Activated T-cell treated with anti-CD3 and anti-CD28 coated beads, Interleukin-2, amount 50 U/mL, for 4 hours (primary cell): ENCODE data around the gene ST7. TPM values are rescaled to one million over a fixed set of nuclear protein-coding genes. Genes with fewer than 3 reads are reported as not detected.

ENCODE experiments used
- ATAC-seq, 2 donors: fragments of 200-7000 bp; cut with Tn5 transposase; one replicate each; pipeline ENCODE4 v1.10.0; 2021
- DNase-seq: peaks from one replicate; pipeline ENCODE4 v3.0.0-alpha.2; 2020
- H3K27me3 Mint-ChIP-seq: one replicate; pipeline ENCODE4 v1.8.0; 2021; ENCODE audit warnings: low read depth, mixed read lengths
- H3K36me3 Mint-ChIP-seq: one replicate; pipeline ENCODE4 v1.8.0; 2022; ENCODE audit warnings: mixed read lengths; ENCODE audit not compliant: insufficient read depth
- H3K4me1 Mint-ChIP-seq: one replicate; pipeline ENCODE4 v1.8.0; 2021; ENCODE audit warnings: low read depth, mixed read lengths
- H3K4me3 Mint-ChIP-seq: one replicate; pipeline ENCODE4 v1.8.0; 2021; ENCODE audit warnings: mild to moderate bottlenecking, moderate library complexity, mixed read lengths
- H3K9me3 Mint-ChIP-seq: one replicate; pipeline ENCODE4 v1.8.0; 2021; ENCODE audit warnings: mixed read lengths
- total RNA-seq, 3 donors: library from RNA; stranded (reverse); gene quantifications; one replicate each; pipeline ENCODE4 v1.2.1, GENCODE V29; 2021

The ST7 gene
- total RNA-seq, 3 donors from 2014 or later, result 7.7 to 10.5 (median 10.0) TPM

DNA sequence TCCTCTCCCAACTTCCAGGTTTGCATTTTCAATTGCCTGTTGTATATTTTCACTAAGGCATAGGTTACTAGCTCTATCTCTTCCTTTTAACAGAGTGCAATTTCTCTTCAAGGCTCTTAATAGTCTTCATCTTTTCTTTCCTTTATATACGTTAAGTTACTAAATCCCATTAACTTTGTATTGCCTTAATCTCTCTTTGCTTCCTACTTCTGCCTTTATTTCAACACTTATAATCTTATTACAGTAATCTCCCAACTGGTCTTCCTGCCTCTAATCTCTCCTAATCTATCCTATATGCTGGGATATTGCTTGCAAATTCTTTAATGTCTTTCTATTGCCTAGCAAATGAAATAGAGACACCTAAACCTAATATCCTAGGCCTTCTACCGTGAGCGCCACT, 26.1 kb downstream of the ST7 start:
- Mint-ChIP-seq H3K9me3 (no peaks in the 10 kb centered on the region), H3K36me3 (no peaks in the 10 kb centered on the region), H3K4me1 (no peaks in the 10 kb centered on the region), H3K4me3 (no peak overlapping the region), H3K27me3 (no peaks in the 10 kb centered on the region)
- ATAC-seq, result no peak
- no peak for DNase-seq

- no peaks in the 10 kb centered on the region for H3K4me1 Mint-ChIP-seq
- ATAC-seq (no peak), DNase-seq (no peak)
- no peaks in the 10 kb centered on the region for H3K27me3 Mint-ChIP-seq
- no peaks in the 10 kb centered on the region for H3K36me3 Mint-ChIP-seq
- H3K4me3 Mint-ChIP-seq, result no peak overlapping the region
- H3K9me3 Mint-ChIP-seq, result no peaks in the 10 kb centered on the region
These were observed 27.1 kb downstream of the ST7 start for GRCh38 chr7:116980354-116980753.

DNA sequence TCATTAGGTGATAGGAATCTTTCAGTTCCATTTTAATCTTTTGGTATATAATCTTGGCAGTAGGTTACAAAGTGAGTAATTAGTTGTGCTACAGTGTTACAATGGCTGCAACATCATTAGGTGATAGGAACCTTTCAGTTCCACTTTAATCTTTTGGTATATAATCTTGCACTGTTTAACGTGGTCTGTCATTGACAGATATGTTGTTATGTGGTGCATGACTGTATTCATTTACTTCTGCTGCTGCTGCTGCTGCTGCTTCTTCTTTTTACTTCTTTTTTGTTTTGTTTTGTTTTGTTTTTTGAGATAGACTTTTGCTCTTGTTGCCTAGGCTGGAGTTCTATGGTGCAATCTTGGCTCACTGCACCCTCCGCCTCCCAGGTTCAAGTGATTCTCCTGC, 28.6 kb downstream of the ST7 start:
- ATAC-seq, result no peak
- Mint-ChIP-seq H3K36me3 (no peaks in the 10 kb centered on the region), H3K4me1 (no peaks in the 10 kb centered on the region), H3K4me3 (no peak overlapping the region), H3K27me3 (no peaks in the 10 kb centered on the region), H3K9me3 (no peaks in the 10 kb centered on the region)
- no peak for DNase-seq

DNA sequence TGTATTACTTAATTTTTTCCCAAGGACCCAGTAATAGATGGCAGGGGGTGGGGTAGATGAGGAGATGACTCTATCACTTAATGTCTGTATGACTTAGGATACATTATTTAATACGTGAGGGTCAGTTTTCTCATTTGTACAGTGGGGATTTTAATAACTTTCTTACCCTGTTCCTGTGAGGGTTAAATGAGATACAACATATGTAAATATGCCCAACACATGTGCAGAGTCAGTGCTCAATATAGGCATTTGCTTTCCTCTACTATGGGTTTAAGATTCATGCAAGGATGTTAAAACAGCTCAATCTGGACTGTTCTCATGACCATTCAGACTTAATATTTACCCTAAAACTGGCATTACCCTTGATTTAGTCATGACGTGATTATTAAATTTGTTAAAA, 31.2 kb downstream of the ST7 start:
- no peak for ATAC-seq
- Mint-ChIP-seq H3K4me3 (no peak overlapping the region), H3K9me3 (no peaks in the 10 kb centered on the region), H3K36me3 (no peaks in the 10 kb centered on the region), H3K27me3 (no peaks in the 10 kb centered on the region), H3K4me1 (peaks cover 2% of the 10 kb centered on the region)
- no peak for DNase-seq

GRCh38 chr7:116984917-116985316, 31.6 kb downstream of the ST7 start:
- Mint-ChIP-seq H3K4me3 (no peak overlapping the region), H3K36me3 (no peaks in the 10 kb centered on the region), H3K27me3 (no peaks in the 10 kb centered on the region), H3K4me1 (peaks cover 2% of the 10 kb centered on the region), H3K9me3 (no peaks in the 10 kb centered on the region)
- no peak for ATAC-seq
- no peak for DNase-seq

GRCh38 chr7:116985575-116985974, 32.3 kb downstream of the ST7 start:
- no peaks in the 10 kb centered on the region for H3K9me3 Mint-ChIP-seq
- H3K27me3 Mint-ChIP-seq, result no peaks in the 10 kb centered on the region
- no peaks in the 10 kb centered on the region for H3K36me3 Mint-ChIP-seq
- no peak for DNase-seq
- ATAC-seq, result no peak
- no peak overlapping the region for H3K4me3 Mint-ChIP-seq
- peaks cover 3% of the 10 kb centered on the region for H3K4me1 Mint-ChIP-seq

DNA sequence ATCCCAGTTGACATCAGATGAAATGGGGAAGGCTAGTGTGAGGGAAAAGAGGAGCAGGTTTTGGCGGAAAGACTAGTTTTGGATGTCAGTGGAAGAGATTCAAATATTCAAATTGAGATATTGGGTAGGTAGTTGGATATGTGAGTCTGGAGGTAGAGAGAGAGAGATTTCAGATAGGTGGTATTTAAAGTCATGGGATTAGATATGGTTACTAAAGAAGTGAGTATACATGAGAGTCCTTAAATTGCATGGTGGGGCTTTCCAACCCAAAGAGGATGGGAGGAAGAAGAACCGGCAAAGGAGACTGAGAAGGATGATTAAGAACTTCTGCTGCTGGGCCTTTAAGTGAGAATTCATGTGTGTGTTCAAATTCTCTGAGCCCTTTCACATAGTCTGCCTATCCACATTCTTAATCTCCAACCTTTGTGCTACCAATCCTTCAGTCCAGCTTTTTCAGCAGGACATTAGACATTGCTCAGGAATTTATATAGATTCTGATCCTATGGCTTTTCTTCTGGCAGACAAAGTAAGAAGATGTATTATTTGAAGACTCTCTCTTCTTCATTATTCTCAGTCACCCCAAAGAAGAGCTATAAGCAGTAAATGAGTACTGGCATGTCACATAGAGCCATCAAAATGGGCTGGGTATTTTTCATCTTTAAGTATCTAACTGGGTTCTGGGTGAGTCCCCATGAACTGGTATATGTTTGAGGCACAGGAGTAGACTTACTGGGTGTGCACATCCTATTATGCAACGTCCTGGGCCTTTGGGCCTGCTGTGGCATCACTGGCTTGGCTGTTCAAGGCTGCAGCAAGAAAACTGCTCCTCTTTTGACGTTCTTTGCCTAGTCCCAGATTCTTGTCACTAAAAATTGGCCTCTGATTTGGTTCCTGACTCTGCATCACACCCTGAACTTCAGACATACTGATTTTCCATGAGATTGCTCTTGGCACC, 33.6 kb downstream of the ST7 start:
- H3K9me3 Mint-ChIP-seq, result no peaks in the 10 kb centered on the region

DNA sequence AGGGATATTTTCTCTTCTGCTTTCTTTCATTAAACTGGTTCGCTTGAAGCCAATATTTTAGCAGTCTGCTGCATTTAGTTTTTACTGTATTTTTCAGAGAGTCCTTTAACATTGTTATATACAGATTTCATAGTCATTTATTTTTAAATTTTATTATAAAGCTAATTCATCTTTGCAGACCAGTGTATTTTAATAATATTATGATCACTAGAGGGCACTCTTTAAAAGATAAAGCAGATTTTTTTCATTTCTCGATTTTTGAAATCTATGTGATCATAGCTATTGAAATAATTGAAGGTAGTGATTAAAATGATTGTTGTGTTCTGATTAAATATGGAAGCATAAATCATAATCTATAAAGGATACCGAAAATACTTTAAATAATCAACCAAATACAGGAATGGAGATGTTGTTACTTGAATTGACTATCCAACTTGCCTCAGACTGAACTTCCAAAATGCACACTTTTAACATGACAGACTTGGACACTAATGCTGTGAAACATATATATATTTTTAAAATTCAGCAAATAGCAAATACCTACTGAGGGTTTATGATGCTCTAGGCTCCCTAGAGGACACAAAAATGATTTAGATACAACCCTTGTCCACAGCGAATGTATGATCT, 35.2 kb downstream of the ST7 start:
- no peaks in the 10 kb centered on the region for H3K9me3 Mint-ChIP-seq
- no peaks in the 10 kb centered on the region for H3K36me3 Mint-ChIP-seq
- H3K27me3 Mint-ChIP-seq, result no peaks in the 10 kb centered on the region
- peaks cover 3% of the 10 kb centered on the region for H3K4me1 Mint-ChIP-seq
- no peak overlapping the region for H3K4me3 Mint-ChIP-seq
- DNase-seq, result no peak
- ATAC-seq, result no peak

More for the DNA sequence above, 33.6 kb downstream of the ST7 start:
- no peak for ATAC-seq
- no peak for DNase-seq
- H3K4me3 Mint-ChIP-seq, result no peak overlapping the region
- H3K27me3 Mint-ChIP-seq, result no peaks in the 10 kb centered on the region
- H3K36me3 Mint-ChIP-seq, result no peaks in the 10 kb centered on the region
- peaks cover 3% of the 10 kb centered on the region for H3K4me1 Mint-ChIP-seq

DNA sequence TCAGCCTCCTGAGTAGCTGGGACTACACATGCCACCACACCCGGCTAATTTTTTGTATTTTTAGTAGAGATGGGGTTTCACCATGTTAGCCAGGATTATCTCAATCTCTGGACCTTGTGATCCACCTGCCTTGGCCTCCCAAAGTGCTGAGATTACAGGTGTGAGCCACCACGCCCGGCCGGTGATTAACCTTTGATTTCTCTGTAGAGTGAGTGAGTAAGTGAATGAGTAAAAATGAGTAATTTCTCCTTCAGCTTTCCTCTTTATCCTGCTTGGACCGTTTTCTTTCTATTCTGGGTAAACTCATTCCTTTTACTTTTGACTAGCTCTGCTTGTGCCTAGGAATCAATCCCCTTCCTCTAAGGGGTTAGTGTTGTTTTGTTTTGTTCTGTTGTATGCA, 36.8 kb downstream of the ST7 start:
- H3K9me3 Mint-ChIP-seq, result no peaks in the 10 kb centered on the region
- H3K4me1 Mint-ChIP-seq, result peaks cover 3% of the 10 kb centered on the region
- DNase-seq, result no peak

DNA sequence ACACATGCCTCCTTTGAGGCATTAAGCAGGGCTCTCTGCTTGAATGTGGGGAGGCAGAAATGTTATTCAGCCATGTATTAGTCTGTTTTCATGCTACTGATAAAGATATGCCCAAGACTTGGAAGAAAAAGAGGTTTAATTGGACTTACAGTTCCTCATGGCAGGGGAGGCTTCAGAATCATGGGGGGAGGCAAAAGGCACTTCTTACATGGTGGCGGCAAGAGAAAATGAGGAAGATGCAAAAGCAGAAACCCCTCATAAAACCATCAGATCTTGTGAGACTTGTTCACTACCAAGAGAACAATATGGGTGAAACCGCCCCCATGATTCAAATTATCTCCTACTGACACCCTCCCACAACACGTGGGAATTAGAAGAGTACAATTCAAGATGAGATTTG, 37.9 kb downstream of the ST7 start:
- Mint-ChIP-seq H3K4me3 (no peak overlapping the region), H3K36me3 (no peaks in the 10 kb centered on the region), H3K27me3 (no peaks in the 10 kb centered on the region), H3K9me3 (no peaks in the 10 kb centered on the region), H3K4me1 (peaks cover 3% of the 10 kb centered on the region)
- ATAC-seq (no peak), DNase-seq (no peak)

More for the DNA sequence above, 36.8 kb downstream of the ST7 start:
- no peak for ATAC-seq
- Mint-ChIP-seq H3K4me3 (no peak overlapping the region), H3K36me3 (no peaks in the 10 kb centered on the region), H3K27me3 (no peaks in the 10 kb centered on the region)

- H3K36me3 Mint-ChIP-seq, result no peaks in the 10 kb centered on the region
- H3K4me1 Mint-ChIP-seq, result peaks cover 1% of the 10 kb centered on the region
- H3K9me3 Mint-ChIP-seq, result no peaks in the 10 kb centered on the region
- no peak overlapping the region for H3K4me3 Mint-ChIP-seq
- no peak for DNase-seq
- H3K27me3 Mint-ChIP-seq, result no peaks in the 10 kb centered on the region
- no peak for ATAC-seq
These were observed 41.3 kb downstream of the ST7 start for GRCh38 chr7:116994611-116995010.

DNA sequence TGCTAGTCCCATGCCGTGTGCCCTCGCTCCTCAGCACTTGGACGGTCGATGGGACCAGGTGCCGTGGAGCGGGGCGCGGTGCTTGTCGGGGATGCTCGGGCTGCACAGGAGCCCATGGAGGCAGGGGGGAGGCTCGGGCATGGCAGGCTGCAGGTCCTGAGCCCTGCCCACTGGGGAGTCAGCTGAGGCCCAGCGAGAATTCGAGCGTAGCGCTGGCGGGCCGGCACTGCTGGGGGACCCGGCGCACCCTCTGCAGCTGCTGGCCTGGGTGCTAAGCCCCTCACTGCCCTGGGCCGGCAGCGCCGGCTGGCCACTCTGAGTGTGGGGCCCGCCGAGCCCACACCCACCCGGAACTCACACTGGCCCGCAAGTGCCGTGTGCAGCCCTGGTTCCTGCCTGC, 44.7 kb downstream of the ST7 start:
- ATAC-seq, result no peak
- no peaks in the 10 kb centered on the region for H3K36me3 Mint-ChIP-seq

DNA sequence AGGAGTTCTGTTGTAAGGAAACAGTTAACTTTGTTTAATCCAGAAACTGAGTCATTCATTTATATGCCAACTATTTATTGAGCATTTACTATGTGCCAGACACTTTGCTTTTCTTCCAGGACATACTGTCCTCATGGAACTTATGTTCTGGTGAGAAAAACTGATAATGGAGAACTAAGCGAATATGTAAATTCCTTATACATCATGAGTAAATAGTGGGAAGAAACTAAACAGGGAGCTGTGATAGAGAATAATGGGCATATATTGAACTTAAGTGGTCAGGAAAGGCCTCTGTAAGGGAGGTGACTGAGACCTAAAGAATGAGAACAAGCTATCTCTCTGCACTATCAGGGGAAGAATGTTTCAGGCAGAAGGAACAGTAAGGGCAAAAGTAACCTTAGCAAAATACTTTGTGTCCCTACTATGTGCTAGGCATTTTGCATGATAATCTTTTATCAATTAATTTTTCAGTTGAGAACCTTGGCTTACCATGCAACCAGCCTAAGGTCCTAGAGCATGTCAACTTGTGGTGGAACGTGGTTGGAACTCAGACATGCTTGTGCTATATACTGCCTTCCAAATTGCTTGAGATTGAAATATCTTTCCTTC, 45.4 kb downstream of the ST7 start:
- Mint-ChIP-seq H3K9me3 (no peaks in the 10 kb centered on the region), H3K4me1 (no peaks in the 10 kb centered on the region), H3K36me3 (no peaks in the 10 kb centered on the region), H3K4me3 (no peak overlapping the region), H3K27me3 (no peaks in the 10 kb centered on the region)
- DNase-seq (no peak), ATAC-seq (no peak)

More for the DNA sequence above, 44.7 kb downstream of the ST7 start:
- no peaks in the 10 kb centered on the region for H3K4me1 Mint-ChIP-seq
- H3K9me3 Mint-ChIP-seq, result no peaks in the 10 kb centered on the region
- no peak for DNase-seq
- no peaks in the 10 kb centered on the region for H3K27me3 Mint-ChIP-seq
- no peak overlapping the region for H3K4me3 Mint-ChIP-seq

DNA sequence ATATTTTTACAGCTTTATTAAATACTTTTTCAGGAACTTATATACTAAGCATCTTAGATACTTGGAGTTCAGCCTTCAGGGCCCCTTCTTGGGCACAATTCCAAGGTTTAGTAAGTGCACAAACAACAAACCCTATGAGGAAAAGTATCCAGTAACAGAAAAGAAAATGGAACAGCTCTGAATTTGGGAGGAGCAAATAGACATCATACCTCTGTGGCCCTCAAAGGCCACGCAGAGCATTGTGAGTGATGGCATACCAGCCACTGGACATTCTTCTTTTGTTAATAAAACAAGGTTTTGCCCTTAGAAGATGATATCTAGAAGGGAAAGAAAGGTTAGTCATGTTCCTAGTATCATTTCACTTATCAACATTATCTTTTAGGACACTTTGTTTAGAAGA, 46.0 kb downstream of the ST7 start:
- ATAC-seq (no peak), DNase-seq (no peak)
- no peaks in the 10 kb centered on the region for H3K4me1 Mint-ChIP-seq
- H3K4me3 Mint-ChIP-seq, result no peak overlapping the region
- H3K36me3 Mint-ChIP-seq, result no peaks in the 10 kb centered on the region
- no peaks in the 10 kb centered on the region for H3K27me3 Mint-ChIP-seq
- no peaks in the 10 kb centered on the region for H3K9me3 Mint-ChIP-seq

- Mint-ChIP-seq H3K9me3 (no peaks in the 10 kb centered on the region), H3K27me3 (no peaks in the 10 kb centered on the region), H3K36me3 (no peaks in the 10 kb centered on the region), H3K4me3 (no peak overlapping the region), H3K4me1 (peaks cover 5% of the 10 kb centered on the region)
- DNase-seq, result no peak
- no peak for ATAC-seq
These were observed 48.0 kb downstream of the ST7 start for GRCh38 chr7:117001283-117001682.
